Neutrophil (primary cell): ENCODE measurements around the gene RAB27A.
"Not testable (repeated sequence)": the region's sequence is repeated elsewhere in the genome, so short reads cannot be mapped to it uniquely, and the experiment has no call there.

Experiments used
- H3K27ac ChIP-seq: fragments of 200-600 bp; sonication (generic); 2 replicates; pipeline ENCODE4 v1.5.1; 2016; ENCODE audit warnings: mild to moderate bottlenecking, moderate library complexity
- H3K27me3 ChIP-seq: fragments of 200-600 bp; sonication (generic); 2 replicates; pipeline ENCODE4 v1.6.0; 2016; ENCODE audit warnings: mild to moderate bottlenecking
- H3K36me3 ChIP-seq: fragments of 200-600 bp; sonication (generic); 2 replicates; pipeline ENCODE4 v1.5.1; 2017
- H3K4me1 ChIP-seq, 2 experiments: fragments of 200-600 bp in 1 of 2; sonication (generic) in 1 of 2; 1 replicate in 1 of 2; 2 replicates in 1 of 2; pipeline versions ENCODE4 v1.5.1 to v1.6.1; 2013 to 2016; ENCODE audit warnings: low read depth in 1 of 2, low read length in 1 of 2, mild to moderate bottlenecking in 1 of 2, moderate library complexity in 1 of 2; ENCODE audit not compliant: control insufficient read depth in 1 of 2, insufficient read depth in 1 of 2
- H3K4me3 ChIP-seq, 2 experiments: fragments of 200-600 bp in 1 of 2; sonication (generic) in 1 of 2; 1 replicate in 1 of 2; 2 replicates in 1 of 2; pipeline ENCODE4 v1.5.1; 2013 to 2016; ENCODE audit warnings: low read depth in 1 of 2, low read length in 1 of 2, mild to moderate bottlenecking in 1 of 2, moderate library complexity in 1 of 2
- H3K9me3 ChIP-seq: fragments of 200-600 bp; sonication (generic); 2 replicates; pipeline ENCODE4 v1.5.1; 2016
- TF ChIP-seq, protein P1 (sequence below): fragments of 200-600 bp; sonication (generic); IDR thresholded peaks from 2 replicates; pipeline ENCODE4 v1.5.1; 2016; ENCODE audit warnings: antibody characterized with exemption

The RAB27A gene

DNA sequence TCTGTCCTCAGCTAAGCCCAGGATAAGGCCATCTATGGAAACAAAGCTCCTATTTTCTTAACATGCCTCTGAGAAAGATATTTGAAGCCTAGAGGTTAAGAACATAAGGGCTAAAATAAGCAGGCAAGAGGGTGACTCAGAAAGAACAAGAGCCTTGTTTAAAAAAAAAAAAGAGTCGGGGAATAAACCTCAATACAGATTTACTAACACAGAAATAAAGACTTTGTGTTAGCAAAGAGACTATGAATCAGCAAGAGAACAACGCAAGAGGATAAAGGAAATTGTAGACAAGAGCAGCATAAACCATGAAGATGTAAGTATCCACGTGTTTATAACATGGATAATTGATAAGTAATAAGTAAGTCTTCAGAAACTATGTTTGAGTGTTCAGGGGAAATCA lies 36.0 kb downstream of the RAB27A start:
- no peaks in the 10 kb centered on the region for H3K9me3 ChIP-seq
- TF ChIP-seq, protein P1, sequence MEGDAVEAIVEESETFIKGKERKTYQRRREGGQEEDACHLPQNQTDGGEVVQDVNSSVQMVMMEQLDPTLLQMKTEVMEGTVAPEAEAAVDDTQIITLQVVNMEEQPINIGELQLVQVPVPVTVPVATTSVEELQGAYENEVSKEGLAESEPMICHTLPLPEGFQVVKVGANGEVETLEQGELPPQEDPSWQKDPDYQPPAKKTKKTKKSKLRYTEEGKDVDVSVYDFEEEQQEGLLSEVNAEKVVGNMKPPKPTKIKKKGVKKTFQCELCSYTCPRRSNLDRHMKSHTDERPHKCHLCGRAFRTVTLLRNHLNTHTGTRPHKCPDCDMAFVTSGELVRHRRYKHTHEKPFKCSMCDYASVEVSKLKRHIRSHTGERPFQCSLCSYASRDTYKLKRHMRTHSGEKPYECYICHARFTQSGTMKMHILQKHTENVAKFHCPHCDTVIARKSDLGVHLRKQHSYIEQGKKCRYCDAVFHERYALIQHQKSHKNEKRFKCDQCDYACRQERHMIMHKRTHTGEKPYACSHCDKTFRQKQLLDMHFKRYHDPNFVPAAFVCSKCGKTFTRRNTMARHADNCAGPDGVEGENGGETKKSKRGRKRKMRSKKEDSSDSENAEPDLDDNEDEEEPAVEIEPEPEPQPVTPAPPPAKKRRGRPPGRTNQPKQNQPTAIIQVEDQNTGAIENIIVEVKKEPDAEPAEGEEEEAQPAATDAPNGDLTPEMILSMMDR: no peak
- H3K36me3 ChIP-seq: no peaks in the 10 kb centered on the region
- H3K27ac ChIP-seq: peak overlapping the region; percentile 88
- no peaks in the 10 kb centered on the region for H3K27me3 ChIP-seq
- H3K4me1 ChIP-seq: peaks cover 99% of the 10 kb centered on the region in 2 experiments
- H3K4me3 ChIP-seq: peak overlapping the region in 1 of 2 experiments; percentile 8

DNA sequence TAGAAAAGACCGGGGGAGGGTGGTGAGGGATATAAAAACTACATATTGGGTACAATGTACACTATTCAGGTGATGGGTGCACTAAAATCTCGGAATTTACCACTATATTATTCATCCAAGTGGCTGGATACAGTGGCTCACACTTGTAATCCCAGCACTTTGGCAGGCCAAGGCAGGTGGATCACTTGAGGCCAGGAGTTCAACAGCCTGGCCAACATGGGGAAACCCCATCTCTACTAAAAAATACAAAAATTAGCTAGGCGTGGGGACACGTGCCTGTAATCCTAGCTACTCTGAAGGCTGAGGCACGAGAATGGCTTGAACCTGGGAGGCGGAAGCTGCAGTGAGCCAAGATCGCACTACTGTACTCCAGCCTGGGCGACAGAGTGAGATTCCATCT lies 37.4 kb downstream of the RAB27A start:
- peak overlapping the region; percentile 88 for H3K27ac ChIP-seq
- H3K9me3 ChIP-seq, H3K4me3 ChIP-seq, H3K27me3 ChIP-seq, H3K36me3 ChIP-seq: not testable (repeated sequence)
- H3K4me1 ChIP-seq: peaks cover 100% of the 10 kb centered on the region in 2 experiments

DNA sequence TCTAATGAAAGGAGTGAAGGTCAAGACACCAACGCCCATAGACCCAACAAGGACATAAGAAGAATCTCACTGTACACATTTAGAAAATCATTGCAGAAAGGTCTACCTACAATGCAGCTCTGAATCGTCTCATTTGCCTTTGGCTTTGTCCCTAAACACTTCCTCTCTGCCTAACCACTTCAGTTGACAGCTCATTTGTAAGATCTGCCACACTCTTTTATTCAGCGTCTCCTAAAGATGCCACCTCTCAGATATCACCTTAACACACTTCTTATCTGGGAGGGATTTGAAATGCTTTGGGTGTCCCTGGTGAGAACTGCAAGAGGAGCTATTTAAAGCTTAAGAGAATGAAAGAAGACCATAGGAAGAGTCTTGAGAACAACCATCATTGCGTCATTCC lies 38.7 kb downstream of the RAB27A start:
- no peaks in the 10 kb centered on the region for H3K9me3 ChIP-seq
- H3K27me3 ChIP-seq: no peaks in the 10 kb centered on the region
- peaks cover 100% of the 10 kb centered on the region in 2 experiments for H3K4me1 ChIP-seq
- TF ChIP-seq, protein P1: no peak
- peak overlapping the region; percentile 10 to 33 for H3K4me3 ChIP-seq
- peak overlapping the region; percentile 88 for H3K27ac ChIP-seq
- H3K36me3 ChIP-seq: no peaks in the 10 kb centered on the region

DNA sequence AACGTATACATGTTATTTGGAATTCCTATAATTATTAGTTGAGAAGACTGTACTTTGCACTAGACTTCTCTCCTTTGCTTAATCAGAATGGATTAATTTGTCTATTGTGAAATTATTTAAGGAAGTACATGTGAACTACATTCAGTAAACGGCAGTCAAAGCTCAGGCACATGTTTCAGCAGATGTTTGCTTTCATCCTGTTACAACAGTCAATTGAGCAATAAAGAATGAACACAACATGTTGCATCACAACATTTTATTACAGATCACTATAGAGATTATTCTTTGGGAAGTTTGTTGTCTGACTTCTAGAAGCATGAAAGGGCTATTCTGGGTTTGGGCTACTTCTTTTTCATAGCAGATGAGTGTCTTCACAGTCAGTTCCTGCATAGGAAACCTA lies 39.2 kb downstream of the RAB27A start:
- H3K4me3 ChIP-seq: peak overlapping the region; percentile 10 to 33
- H3K27ac ChIP-seq: peak overlapping the region; percentile 88
- TF ChIP-seq, protein P1: no peak
- H3K27me3 ChIP-seq: no peaks in the 10 kb centered on the region
- H3K36me3 ChIP-seq: no peaks in the 10 kb centered on the region
- no peaks in the 10 kb centered on the region for H3K9me3 ChIP-seq
- H3K4me1 ChIP-seq: peaks cover 100% of the 10 kb centered on the region in 2 experiments

DNA sequence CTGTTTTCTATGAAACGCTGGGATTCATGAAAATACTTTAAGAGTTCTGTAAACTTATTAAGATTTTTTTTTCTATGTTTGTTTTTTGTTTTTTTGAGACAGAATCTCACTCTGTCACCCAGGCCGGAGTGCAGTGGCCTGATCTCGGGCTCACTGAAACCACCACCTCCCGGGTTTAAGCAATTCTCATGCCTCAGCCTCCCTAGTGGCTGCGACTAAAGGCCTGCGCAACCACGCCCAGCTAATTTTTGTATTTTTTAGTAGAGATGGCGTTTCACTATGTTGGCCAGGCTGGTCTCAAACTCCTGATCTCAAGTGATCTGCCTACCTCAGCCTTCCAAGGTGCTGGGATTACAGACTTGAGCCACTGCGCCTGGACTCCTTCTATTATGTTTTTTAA lies 39.7 kb downstream of the RAB27A start:
- Histone ChIP-seq H3K4me1 (peaks cover 100% of the 10 kb centered on the region in 2 experiments), H3K4me3 (peak overlapping the region; percentile 22 to 33), H3K27ac (peak overlapping the region; percentile 88)
- not testable (repeated sequence) for H3K36me3 ChIP-seq, H3K9me3 ChIP-seq, H3K27me3 ChIP-seq

DNA sequence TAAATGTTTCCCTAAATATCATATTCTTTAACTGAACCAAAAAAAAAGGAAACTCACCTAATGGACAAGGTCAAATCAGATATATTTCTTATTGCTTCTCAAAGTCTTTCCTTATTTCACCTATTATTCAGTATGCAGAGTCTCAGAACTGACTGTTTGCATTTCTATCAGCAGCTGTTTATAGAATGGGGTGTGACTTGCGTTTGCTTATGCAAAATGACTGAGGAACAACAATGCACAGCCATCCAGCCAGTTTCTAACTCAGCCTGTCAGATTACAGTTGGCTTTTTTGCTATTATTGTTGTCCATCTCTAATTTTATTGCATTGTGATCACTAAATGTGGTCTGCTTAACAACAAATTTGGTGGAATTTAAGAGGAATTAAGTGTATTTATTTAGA lies 40.7 kb downstream of the RAB27A start:
- TF ChIP-seq, protein P1: no peak
- Histone ChIP-seq H3K4me1 (peaks cover 98 to 100% of the 10 kb centered on the region in 2 experiments), H3K27ac (peak overlapping the region; percentile 88), H3K36me3 (no peaks in the 10 kb centered on the region), H3K9me3 (no peaks in the 10 kb centered on the region), H3K27me3 (no peaks in the 10 kb centered on the region), H3K4me3 (peak overlapping the region in 1 of 2 experiments; percentile 33)
